SKM-1 treated with dmso at 0.1 percent for 144 hours (cell line): ENCODE results near the gene FAM193A.
A peak's percentile ranks its signal among the peaks of the same experiment; 100 is the strongest.
"Not testable (repeated sequence)": the region's sequence is repeated elsewhere in the genome, so short reads cannot be mapped to it uniquely, and the experiment has no call there.

Experiments
- DNase-seq: peaks from one replicate; lab custom pipeline; 2025; ENCODE audit not compliant: unreplicated experiment; lab: John Stamatoyannopoulos, UW

The FAM193A gene

GRCh38 chr4:2648159-2648814 is 111.8 kb downstream of the FAM193A start:
- no peak for DNase-seq

GRCh38 chr4:2649604-2650114 is 113.2 kb downstream of the FAM193A start:
- DNase-seq, result no peak

- no peak for DNase-seq
Observed at GRCh38 chr4:2650276-2650675, 113.8 kb downstream of the FAM193A start.

- DNase-seq, result no peak
Observed at GRCh38 chr4:2651546-2651945, 115.1 kb downstream of the FAM193A start.

- DNase-seq, result no peak
Observed at GRCh38 chr4:2651998-2652397, 115.6 kb downstream of the FAM193A start.

GRCh38 chr4:2652415-2653160 is 116.1 kb downstream of the FAM193A start:
- DNase-seq, result no peak

GRCh38 chr4:2660596-2661211 is 124.3 kb downstream of the FAM193A start:
- DNase-seq, result no peak

GRCh38 chr4:2662598-2662997 is 126.2 kb downstream of the FAM193A start:
- no peak for DNase-seq

GRCh38 chr4:2663275-2663674 is 126.8 kb downstream of the FAM193A start:
- DNase-seq, result no peak

- DNase-seq, result no peak
Observed at GRCh38 chr4:2666722-2667247, 130.3 kb downstream of the FAM193A start.

GRCh38 chr4:2667428-2667827 is 131.0 kb downstream of the FAM193A start:
- no peak for DNase-seq

GRCh38 chr4:2671267-2671895 is 134.9 kb downstream of the FAM193A start:
- DNase-seq, result no peak

GRCh38 chr4:2672082-2672481 is 135.6 kb downstream of the FAM193A start:
- no peak for DNase-seq

- DNase-seq, result peak; percentile 72
Observed at GRCh38 chr4:2672700-2673099, 136.3 kb downstream of the FAM193A start.

GRCh38 chr4:2673157-2673556 is 136.7 kb downstream of the FAM193A start:
- DNase-seq, result no peak

GRCh38 chr4:2679762-2680161 is 143.3 kb downstream of the FAM193A start:
- not testable (repeated sequence) for DNase-seq

GRCh38 chr4:2684486-2684885 is 148.0 kb downstream of the FAM193A start:
- DNase-seq, result no peak

GRCh38 chr4:2685541-2685940 is 149.1 kb downstream of the FAM193A start:
- DNase-seq, result no peak

GRCh38 chr4:2686379-2687265 is 150.2 kb downstream of the FAM193A start:
- no peak for DNase-seq

GRCh38 chr4:2688281-2688680 is 151.8 kb downstream of the FAM193A start:
- DNase-seq, result no peak
